Measurements from ENCODE around the gene DNAJC8.

GRCh38 chr1:28194326-28195035 lies 38.3 kb downstream of the DNAJC8 start:
- TF ChIP-seq POLR2AphosphoS5 (IDR thresholded peaks at IDR 0.05; ENCODE audit: low read depth, low read length) (no peak), SPI1 (IDR thresholded peaks at IDR 0.05; ENCODE audit: low read depth, low read length) (no peak), POLR2A (IDR thresholded peaks at IDR 0.05; ENCODE audit: low read depth, low read length) (no peak), TAF1 (IDR thresholded peaks at IDR 0.05; ENCODE audit: low read depth, low read length) (no peak)

Data from GM12891 (cell line).